Midbrain (tissue), 1 donor: ENCODE measurements around the gene MSL1.

Experiments used
- DNase-seq: peaks from one replicate; lab custom pipeline; 2025; lab: John Stamatoyannopoulos, UW

Gene MSL1

DNA sequence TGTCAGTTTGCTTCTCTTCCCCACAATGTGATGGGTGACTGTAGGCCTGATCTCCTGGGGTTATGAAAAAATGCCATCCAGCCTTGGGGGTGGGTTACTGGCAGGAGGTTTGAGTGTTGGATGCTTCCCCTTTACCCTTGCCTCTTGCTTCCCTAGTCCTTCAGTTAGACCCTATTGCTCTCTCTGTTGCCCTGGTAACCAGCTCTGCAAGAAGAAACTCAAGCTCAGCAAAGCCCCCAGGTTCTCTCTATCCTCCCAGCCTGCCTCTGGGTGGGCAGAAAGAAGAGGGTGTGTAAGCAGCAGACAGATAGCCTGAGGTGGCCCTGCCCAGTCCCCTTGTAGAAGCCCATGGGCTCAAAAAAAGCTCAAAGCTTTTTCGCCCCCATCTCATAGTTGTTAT is 52.7 kb downstream of the MSL1 start:
- DNase-seq: no peak

DNA sequence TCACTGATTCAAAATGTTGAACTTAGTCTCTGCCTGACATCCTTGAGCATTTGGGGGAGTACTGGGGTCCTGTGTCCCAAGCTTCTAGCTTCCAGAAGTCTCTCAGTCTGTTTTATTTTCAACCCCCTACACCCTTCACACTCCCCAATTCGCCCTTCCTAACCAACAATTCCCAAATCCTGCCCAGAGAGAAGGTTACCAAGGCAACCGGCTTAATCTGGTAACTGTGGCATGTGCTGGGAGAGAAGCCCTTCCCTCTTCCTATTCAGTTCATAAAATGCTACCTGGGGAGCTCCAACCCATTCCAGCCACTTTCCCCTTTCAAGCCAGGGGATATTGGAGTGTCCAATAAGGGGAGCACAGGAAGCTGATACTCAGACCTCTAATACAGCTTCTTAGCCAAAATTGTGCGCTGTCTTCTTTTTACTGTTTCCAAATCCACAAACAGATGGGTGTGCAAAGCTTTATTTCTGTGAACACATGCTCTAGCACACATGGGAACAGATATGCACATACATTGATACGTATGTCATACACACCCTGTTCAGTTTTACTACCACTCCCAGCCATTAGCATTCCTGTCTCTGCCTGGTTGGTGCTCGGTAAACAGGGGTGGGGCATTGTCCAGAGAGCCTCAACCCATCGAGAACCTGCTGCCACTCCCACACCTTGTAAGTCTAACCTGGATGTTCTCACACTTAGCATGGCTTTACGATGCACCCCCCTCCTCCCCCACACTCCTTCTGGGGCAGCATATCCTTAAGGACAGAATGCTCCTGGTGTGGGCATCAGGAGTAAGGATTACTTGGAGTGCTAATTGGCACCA is 54.4 kb downstream of the MSL1 start:
- no peak for DNase-seq

- DNase-seq: no peak
Observed at GRCh38 chr17:40176754-40177110, 55.0 kb downstream of the MSL1 start.

- peak; percentile 37 for DNase-seq
Observed at GRCh38 chr17:40177275-40177874, 55.6 kb downstream of the MSL1 start, which contains the start of gene RAPGEFL1. Gene RAPGEFL1 (plus strand): TSS chr17:40177470. CDS start chr17:40177862, 392 bp downstream.

DNA sequence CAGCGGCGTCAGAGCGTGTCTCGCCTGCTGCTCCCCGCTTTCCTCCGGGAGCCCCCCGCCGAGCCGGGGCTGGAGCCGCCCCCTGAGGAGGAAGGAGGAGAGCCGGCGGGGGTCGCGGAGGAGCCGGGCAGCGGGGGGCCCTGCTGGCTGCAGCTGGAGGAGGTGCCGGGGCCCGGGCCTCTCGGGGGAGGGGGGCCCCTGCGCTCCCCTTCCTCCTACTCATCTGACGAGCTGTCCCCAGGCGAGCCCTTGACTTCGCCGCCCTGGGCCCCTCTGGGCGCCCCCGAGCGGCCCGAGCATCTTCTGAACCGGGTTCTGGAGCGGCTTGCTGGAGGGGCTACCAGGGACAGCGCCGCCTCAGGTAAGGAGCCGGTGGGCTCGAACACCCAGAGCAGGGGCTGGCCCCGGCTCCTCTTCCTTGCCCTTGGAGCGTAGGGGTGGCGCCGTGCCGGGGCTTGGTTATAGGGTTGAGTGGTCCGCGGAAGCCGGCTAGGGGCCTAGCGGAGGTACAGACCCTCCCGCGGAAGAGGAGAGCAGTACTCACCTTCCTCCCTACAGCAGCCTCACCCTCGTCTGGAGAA is 56.3 kb downstream of the MSL1 start:
- DNase-seq: no peak

DNA sequence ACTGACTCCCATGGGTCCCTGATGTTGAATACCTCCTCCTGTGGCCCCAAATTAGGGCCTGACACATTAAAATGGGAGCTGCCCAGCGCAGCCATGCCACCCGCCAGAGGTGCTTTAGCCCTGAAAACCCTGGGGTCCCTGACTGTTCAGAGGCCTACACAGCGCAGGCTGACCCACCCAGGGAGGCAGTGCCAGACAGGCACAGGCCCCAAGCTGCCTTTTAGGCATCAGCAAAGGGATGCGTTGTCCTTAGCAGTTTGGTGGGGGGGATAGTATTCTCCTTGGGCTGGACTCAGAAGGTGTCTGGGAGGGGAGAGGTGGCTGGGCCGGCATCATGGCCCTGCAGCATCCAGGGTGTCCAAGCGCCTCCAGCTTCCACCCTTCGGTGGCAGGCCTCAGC is 56.9 kb downstream of the MSL1 start:
- DNase-seq: no peak

DNA sequence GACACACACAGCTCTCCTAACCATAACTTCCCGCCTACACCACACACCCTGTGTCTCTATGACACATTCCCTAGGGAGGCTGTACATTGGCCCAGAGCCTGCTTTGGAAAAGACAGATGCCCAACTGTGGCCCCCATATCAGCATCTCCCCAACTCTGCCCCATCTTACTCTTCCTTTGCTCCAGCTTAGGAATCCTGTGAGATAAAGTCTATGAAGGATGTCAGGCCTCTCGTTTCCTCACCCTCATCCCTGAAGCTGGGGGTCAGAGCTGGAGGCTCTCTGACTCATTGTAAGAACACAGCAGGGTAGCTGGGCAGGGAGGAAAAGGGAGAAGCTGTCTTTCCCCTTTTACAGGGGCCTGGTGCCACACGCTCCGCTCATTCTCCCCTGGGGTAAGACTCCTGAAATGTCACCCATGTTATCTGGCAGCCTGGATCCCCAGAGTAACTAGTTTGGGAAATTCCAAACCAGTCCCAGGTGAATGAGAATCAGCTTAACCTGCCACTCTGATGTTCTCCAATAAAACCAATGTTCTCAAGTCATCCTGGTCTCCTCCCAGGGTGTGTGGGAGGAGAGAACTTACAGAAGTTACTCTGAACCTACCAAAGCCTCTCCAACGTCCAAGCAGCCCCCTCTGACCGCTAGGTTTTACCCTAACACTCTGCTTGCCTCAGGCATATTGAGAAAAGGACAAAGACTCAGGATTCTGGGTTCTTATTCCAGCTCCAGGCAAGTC is 58.3 kb downstream of the MSL1 start:
- DNase-seq: no peak

- DNase-seq: no peak
Observed at GRCh38 chr17:40180694-40181093, 58.9 kb downstream of the MSL1 start.

- no peak for DNase-seq
Observed at GRCh38 chr17:40181205-40181604, 59.4 kb downstream of the MSL1 start.

- DNase-seq: no peak
Observed at GRCh38 chr17:40182606-40183005, 60.8 kb downstream of the MSL1 start.
